ENCODE measurements around the gene PARVB. TPM values are rescaled to one million over a fixed set of nuclear protein-coding genes. Genes with fewer than 3 reads are reported as not detected.

The PARVB gene
- total RNA-seq, 4 donors from 2014 or later: 32.1 to 61.9 (median 41.9) TPM

DNA sequence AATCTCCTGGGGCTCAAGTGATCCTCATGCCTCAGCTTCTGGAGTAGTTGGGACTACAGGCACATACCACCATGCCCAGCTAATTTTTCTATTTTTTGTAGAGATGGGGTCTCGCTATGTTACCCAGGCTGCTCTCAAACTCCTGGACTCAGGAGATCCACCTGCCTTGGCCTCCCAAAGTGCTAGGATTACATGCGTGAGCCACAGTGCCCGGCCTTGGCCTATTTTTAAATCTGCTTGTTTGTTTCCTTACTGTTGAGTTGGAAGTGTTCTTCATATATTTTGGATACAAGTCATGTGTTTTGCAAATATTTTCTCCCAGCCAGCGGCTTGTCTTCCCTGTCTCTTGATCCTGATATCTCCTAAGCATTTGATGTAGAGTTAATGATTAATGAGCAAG is 5.0 kb downstream of the PARVB start:
- no peak for ATAC-seq
- H3K27me3 ChIP-seq: no peaks in the 10 kb centered on the region
- H3K27ac ChIP-seq: peak overlapping the region in 2 of 4 donors; percentile 38 to 61
- H3K36me3 ChIP-seq: no peaks in the 10 kb centered on the region
- H3K4me3 ChIP-seq: no peak overlapping the region
- TF ChIP-seq POLR2AphosphoS5 (IDR thresholded peaks at IDR 0.05): no peak
- no peak for TF ChIP-seq POLR2A (IDR thresholded peaks at IDR 0.05)
- TF ChIP-seq, protein P1, sequence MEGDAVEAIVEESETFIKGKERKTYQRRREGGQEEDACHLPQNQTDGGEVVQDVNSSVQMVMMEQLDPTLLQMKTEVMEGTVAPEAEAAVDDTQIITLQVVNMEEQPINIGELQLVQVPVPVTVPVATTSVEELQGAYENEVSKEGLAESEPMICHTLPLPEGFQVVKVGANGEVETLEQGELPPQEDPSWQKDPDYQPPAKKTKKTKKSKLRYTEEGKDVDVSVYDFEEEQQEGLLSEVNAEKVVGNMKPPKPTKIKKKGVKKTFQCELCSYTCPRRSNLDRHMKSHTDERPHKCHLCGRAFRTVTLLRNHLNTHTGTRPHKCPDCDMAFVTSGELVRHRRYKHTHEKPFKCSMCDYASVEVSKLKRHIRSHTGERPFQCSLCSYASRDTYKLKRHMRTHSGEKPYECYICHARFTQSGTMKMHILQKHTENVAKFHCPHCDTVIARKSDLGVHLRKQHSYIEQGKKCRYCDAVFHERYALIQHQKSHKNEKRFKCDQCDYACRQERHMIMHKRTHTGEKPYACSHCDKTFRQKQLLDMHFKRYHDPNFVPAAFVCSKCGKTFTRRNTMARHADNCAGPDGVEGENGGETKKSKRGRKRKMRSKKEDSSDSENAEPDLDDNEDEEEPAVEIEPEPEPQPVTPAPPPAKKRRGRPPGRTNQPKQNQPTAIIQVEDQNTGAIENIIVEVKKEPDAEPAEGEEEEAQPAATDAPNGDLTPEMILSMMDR (IDR thresholded peaks at IDR 0.05): no peak
- no peak for TF ChIP-seq EP300 (IDR thresholded peaks at IDR 0.05)
- H3K9me3 ChIP-seq: no peaks in the 10 kb centered on the region
- peaks cover 0 to 81% (median 13%) of the 10 kb centered on the region in 3 donors for H3K4me1 ChIP-seq
- 88 to 90% methylated on average over 4 of the region's 4 CpGs for WGBS, 2 donors (ENCODE audit: low coverage in 1 of 2)

DNA sequence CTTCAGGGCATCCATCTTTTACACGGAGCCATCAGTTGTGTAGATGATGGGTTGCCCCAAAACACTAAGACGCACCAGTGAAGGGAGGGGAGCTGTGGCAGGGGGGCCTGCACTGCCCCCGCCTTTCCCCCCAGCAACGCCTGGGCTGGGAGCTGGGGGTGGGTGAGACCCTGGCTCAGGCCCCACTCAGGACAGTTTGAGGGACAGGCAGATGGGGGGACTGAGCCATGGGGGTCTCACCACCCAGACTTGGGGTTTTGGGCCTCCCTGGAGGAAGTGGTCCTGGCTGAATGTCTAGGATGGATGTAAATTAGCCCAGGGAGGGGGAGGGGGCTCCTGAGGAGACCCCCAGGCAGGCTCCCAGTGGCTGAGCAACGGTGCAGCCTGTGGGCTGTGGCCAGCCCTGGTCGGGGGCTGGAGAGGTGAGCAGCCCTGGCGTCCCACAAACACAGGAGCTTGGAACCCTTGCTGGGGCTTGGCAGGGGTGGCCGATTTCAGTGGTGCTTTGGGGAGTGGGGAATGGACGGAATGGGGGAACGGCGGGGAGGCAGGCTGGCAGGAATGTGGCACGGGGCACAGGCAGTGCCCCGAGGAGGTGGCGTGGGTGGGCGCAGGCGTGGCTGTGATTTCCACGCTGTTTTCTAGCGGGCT is 6.1 kb downstream of the PARVB start:
- Histone ChIP-seq H3K4me3 (no peak overlapping the region), H3K9me3 (no peaks in the 10 kb centered on the region), H3K36me3 (no peaks in the 10 kb centered on the region), H3K27ac (peak overlapping the region in 3 of 4 donors; percentile 31 to 61 (median 57)), H3K4me1 (peaks cover 0 to 73% (median 8%) of the 10 kb centered on the region in 3 donors), H3K27me3 (no peaks in the 10 kb centered on the region)
- no peak for ATAC-seq
- WGBS, 2 donors (ENCODE audit: low coverage in 1 of 2): 70 to 93% methylated on average over 2 to 5 of the region's 18 CpGs
- TF ChIP-seq, protein P1 (IDR thresholded peaks at IDR 0.05): no peak
- TF ChIP-seq EP300 (IDR thresholded peaks at IDR 0.05) (no peak), POLR2A (IDR thresholded peaks at IDR 0.05) (no peak), POLR2AphosphoS5 (IDR thresholded peaks at IDR 0.05) (no peak)

DNA sequence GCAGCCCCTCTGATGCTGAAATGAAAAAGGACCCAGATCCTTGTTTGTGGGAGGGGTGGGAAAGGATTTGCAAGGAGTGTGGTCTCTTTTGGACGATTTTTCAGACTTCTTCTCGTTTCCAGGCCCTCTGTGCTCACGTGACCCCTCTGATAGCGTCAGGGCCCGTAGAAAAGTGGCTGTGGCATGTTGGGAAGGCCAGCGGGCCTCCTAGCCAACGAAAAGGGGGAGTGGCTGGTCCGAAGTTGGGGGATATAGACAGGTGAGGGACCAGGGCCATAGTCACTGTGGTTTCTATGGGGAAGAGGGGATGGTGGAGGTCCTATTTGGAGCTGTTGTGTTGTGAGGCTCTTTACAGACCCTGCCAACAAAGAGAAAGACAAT is 6.6 kb downstream of the PARVB start:
- 67% methylated on average over 7 of the region's 8 CpGs; no CpG with 5 or more reads in 1 of the 2 donors for WGBS, 2 donors (ENCODE audit: low coverage in 1 of 2)
- no peak overlapping the region for H3K4me3 ChIP-seq
- H3K4me1 ChIP-seq: peaks cover 0 to 67% (median 6%) of the 10 kb centered on the region in 3 donors
- H3K36me3 ChIP-seq: no peaks in the 10 kb centered on the region
- ATAC-seq: no peak
- peak overlapping the region in 3 of 4 donors; percentile 31 to 61 (median 57) for H3K27ac ChIP-seq
- no peaks in the 10 kb centered on the region for H3K9me3 ChIP-seq
- TF ChIP-seq POLR2AphosphoS5 (IDR thresholded peaks at IDR 0.05): no peak
- TF ChIP-seq EP300 (IDR thresholded peaks at IDR 0.05): no peak
- no peak for TF ChIP-seq POLR2A (IDR thresholded peaks at IDR 0.05)
- TF ChIP-seq, protein P1 (IDR thresholded peaks at IDR 0.05): no peak
- H3K27me3 ChIP-seq: no peaks in the 10 kb centered on the region

DNA sequence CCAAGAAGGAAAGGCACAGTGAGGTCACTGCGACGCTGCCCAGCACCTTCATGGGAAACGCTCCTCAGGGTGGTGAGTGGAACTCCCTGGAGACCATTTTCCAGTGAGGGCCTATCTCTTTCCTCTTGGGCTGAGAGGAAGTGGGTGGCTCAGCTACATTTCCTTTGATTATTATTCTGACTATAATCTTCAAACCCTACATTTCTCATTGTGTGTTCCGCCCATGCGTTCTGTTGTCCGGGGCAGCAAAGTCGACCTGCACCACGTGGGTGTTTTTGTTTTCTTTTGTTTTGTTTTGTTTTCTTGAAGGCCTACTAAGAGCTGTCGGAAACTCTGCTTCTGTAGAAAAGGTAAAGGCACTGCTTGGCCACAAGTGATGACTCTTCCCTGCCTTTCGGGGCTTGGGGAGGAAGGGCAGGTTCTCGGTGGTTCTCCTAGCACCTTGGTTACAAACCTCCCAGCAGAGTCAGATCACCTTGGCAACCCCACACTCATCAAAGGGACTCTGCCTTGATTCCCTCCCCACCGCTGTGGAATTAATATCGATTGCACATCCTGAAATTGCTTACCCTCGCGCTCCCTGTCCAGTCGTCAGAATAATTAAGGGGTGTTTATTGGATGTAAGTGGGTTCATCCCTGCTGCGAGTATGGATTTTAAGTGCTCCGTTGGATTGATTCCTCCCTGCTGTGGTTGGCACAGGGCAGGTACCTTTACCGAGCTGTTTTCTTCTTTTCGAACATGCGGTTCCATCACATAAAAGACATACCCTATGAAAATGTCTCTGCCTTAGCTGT is 7.3 kb downstream of the PARVB start:
- H3K27me3 ChIP-seq: no peaks in the 10 kb centered on the region
- TF ChIP-seq POLR2A (IDR thresholded peaks at IDR 0.05) (no peak), POLR2AphosphoS5 (IDR thresholded peaks at IDR 0.05) (no peak), EP300 (IDR thresholded peaks at IDR 0.05) (no peak)
- TF ChIP-seq, protein P1 (IDR thresholded peaks at IDR 0.05): no peak
- WGBS, 2 donors (ENCODE audit: low coverage in 1 of 2): 71 to 88% methylated on average over 10 to 11 of the region's 21 CpGs
- H3K4me1 ChIP-seq: peaks cover 0 to 61% (median 6%) of the 10 kb centered on the region in 3 donors
- no peak overlapping the region for H3K4me3 ChIP-seq
- no peaks in the 10 kb centered on the region for H3K9me3 ChIP-seq
- H3K36me3 ChIP-seq: no peaks in the 10 kb centered on the region
- no peak for ATAC-seq
- peak overlapping the region in 3 of 4 donors; percentile 31 to 61 (median 57) for H3K27ac ChIP-seq
